ENCODE data around the gene USP6NL. TPM values are rescaled to one million over a fixed set of nuclear protein-coding genes. Genes with fewer than 3 reads are reported as not detected.
A peak's percentile ranks its signal among the peaks of the same experiment; 100 is the strongest.

The USP6NL gene
- total and polyA plus RNA-seq, 2 of the 13 experiments (the other 11 are each of a cell fraction or from before 2014, with no cell fraction given): 10.5 to 22.9 TPM

GRCh38 chr10:11522821-11523245 is 88.6 kb downstream of the USP6NL start (continued):
- TF ChIP-seq, protein P1, sequence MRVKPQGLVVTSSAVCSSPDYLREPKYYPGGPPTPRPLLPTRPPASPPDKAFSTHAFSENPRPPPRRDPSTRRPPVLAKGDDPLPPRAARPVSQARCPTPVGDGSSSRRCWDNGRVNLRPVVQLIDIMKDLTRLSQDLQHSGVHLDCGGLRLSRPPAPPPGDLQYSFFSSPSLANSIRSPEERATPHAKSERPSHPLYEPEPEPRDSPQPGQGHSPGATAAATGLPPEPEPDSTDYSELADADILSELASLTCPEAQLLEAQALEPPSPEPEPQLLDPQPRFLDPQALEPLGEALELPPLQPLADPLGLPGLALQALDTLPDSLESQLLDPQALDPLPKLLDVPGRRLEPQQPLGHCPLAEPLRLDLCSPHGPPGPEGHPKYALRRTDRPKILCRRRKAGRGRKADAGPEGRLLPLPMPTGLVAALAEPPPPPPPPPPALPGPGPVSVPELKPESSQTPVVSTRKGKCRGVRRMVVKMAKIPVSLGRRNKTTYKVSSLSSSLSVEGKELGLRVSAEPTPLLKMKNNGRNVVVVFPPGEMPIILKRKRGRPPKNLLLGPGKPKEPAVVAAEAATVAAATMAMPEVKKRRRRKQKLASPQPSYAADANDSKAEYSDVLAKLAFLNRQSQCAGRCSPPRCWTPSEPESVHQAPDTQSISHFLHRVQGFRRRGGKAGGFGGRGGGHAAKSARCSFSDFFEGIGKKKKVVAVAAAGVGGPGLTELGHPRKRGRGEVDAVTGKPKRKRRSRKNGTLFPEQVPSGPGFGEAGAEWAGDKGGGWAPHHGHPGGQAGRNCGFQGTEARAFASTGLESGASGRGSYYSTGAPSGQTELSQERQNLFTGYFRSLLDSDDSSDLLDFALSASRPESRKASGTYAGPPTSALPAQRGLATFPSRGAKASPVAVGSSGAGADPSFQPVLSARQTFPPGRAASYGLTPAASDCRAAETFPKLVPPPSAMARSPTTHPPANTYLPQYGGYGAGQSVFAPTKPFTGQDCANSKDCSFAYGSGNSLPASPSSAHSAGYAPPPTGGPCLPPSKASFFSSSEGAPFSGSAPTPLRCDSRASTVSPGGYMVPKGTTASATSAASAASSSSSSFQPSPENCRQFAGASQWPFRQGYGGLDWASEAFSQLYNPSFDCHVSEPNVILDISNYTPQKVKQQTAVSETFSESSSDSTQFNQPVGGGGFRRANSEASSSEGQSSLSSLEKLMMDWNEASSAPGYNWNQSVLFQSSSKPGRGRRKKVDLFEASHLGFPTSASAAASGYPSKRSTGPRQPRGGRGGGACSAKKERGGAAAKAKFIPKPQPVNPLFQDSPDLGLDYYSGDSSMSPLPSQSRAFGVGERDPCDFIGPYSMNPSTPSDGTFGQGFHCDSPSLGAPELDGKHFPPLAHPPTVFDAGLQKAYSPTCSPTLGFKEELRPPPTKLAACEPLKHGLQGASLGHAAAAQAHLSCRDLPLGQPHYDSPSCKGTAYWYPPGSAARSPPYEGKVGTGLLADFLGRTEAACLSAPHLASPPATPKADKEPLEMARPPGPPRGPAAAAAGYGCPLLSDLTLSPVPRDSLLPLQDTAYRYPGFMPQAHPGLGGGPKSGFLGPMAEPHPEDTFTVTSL (CRISPR knock-in tag; IDR thresholded peaks at IDR 0.05; ENCODE audit: borderline replicate concordance): peak; percentile 64; the same call in 1 of the 2 replicates
- peak; percentile 89 for TF ChIP-seq RCOR2 (CRISPR knock-in tag; IDR thresholded peaks at IDR 0.05)
- TF ChIP-seq, protein P2, sequence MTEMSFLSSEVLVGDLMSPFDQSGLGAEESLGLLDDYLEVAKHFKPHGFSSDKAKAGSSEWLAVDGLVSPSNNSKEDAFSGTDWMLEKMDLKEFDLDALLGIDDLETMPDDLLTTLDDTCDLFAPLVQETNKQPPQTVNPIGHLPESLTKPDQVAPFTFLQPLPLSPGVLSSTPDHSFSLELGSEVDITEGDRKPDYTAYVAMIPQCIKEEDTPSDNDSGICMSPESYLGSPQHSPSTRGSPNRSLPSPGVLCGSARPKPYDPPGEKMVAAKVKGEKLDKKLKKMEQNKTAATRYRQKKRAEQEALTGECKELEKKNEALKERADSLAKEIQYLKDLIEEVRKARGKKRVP (CRISPR knock-in tag; IDR thresholded peaks at IDR 0.05): peak in 1 of 2 experiments; percentile 29; a peak in 1 of 4 replicates
- TF ChIP-seq DZIP1 (CRISPR knock-in tag; IDR thresholded peaks at IDR 0.05): no peak
- TF ChIP-seq, protein P3, sequence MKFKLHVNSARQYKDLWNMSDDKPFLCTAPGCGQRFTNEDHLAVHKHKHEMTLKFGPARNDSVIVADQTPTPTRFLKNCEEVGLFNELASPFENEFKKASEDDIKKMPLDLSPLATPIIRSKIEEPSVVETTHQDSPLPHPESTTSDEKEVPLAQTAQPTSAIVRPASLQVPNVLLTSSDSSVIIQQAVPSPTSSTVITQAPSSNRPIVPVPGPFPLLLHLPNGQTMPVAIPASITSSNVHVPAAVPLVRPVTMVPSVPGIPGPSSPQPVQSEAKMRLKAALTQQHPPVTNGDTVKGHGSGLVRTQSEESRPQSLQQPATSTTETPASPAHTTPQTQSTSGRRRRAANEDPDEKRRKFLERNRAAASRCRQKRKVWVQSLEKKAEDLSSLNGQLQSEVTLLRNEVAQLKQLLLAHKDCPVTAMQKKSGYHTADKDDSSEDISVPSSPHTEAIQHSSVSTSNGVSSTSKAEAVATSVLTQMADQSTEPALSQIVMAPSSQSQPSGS (CRISPR knock-in tag; IDR thresholded peaks at IDR 0.05): 0 out of 2 replicates have a peak, but pooled peaks have one; percentile 15
- peak; percentile 85 for TF ChIP-seq POGZ (CRISPR knock-in tag; IDR thresholded peaks at IDR 0.05)
- peak; percentile 73 for TF ChIP-seq ZSCAN21 (CRISPR knock-in tag; IDR thresholded peaks at IDR 0.05; ENCODE audit: borderline replicate concordance)
- peak; percentile 66; the same call in 1 of the 2 replicates for TF ChIP-seq ZNF24 (IDR thresholded peaks at IDR 0.05)
- no peak for TF ChIP-seq NFIB (CRISPR knock-in tag; IDR thresholded peaks at IDR 0.05; ENCODE audit: borderline replicate concordance)
- TF ChIP-seq FOXO1 (CRISPR knock-in tag; IDR thresholded peaks at IDR 0.05): peak; percentile 57; the same call in 1 of the 2 replicates
- peak; percentile 76; the same call in 1 of the 2 replicates for TF ChIP-seq CEBPB (IDR thresholded peaks at IDR 0.05; ENCODE audit: borderline replicate concordance, low read depth, low read length)
- TF ChIP-seq FOXJ3 (CRISPR knock-in tag; IDR thresholded peaks at IDR 0.05; ENCODE audit: borderline replicate concordance): 0 out of 2 replicates have a peak, but pooled peaks have one; percentile 60
- peak; percentile 82 for TF ChIP-seq ZMYM3 (CRISPR knock-in tag; IDR thresholded peaks at IDR 0.05)
- peak; percentile 68; the same call in 1 of the 2 replicates for TF ChIP-seq KDM1A (CRISPR knock-in tag; IDR thresholded peaks at IDR 0.05)
- 0 out of 2 replicates have a peak, but pooled peaks have one; percentile 26 for TF ChIP-seq MIXL1 (CRISPR knock-in tag; IDR thresholded peaks at IDR 0.05)
- peak; percentile 96 for TF ChIP-seq ZBTB43 (CRISPR knock-in tag; conservative IDR thresholded peaks at IDR 0.05)
- no peak for TF ChIP-seq ZNF782 (CRISPR knock-in tag; IDR thresholded peaks at IDR 0.05; ENCODE audit: borderline replicate concordance)

All from HepG2 (cell line).